ENCODE data around the gene ACKR3.

The ACKR3 gene

GRCh38 chr2:236588932-236589592 is 19.4 kb downstream of the ACKR3 start:
- no peak for DNase-seq

DNA sequence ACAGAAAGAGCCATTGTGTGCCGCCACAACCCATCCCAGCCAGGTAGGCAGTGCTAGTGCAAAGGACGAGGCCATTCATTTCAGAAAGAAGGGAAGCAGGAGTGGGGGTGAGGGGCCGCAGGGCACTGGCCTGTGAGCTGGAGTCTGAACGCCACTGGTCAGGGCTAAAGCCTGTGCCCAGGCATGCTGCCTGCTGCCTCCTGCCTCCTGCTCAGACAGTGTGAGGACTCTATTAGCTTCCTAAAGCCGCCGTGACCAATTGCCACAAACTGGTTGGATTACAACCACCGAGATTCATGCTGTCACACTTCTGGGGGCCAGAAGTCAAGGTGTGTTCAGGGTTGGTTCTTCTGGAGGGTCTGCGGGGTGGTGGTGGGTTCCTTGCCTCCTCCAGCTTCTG is 21.2 kb downstream of the ACKR3 start:
- DNase-seq, result no peak

GRCh38 chr2:236592821-236593220 is 23.2 kb downstream of the ACKR3 start:
- DNase-seq, result no peak

DNA sequence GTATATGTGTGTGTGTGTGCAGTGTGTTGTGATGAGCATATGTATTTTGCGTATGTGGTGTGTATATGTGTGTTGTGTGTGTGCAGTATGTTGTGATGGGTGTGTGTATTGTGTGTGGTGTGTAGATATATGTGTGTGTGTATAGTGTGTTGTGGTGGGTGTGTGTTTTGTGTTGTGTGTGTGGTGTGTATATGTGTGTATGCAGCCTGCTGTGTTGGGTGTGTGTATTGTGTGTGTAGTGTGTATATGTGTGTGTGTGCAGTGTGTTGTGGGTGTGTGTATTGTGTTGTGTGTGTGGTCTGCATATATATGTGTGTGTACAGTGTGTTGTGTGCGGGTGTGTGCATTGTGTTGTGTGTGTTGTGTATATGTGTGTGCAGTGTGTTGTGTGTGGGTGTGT is 23.9 kb downstream of the ACKR3 start:
- no peak for DNase-seq

DNA sequence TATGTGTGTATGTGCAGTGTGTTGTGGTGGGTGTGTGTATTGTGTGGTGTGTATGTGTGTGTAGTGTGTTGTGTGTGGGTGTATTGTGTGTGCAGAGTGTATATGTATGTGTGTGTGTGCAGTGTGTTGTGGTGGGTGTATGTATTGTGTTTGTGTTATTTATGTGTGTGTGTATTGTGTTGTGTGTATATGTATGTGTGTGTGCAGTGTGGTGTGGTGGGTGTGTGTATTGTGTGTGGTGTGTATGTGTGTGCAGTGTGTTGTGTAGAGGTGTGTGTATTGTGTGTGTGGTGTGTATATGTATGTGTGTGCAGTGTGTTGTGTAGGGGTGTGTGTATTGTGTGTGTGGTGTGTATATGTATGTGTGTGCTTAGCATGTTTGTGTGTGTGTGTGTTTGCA is 24.3 kb downstream of the ACKR3 start:
- no peak for DNase-seq

DNA sequence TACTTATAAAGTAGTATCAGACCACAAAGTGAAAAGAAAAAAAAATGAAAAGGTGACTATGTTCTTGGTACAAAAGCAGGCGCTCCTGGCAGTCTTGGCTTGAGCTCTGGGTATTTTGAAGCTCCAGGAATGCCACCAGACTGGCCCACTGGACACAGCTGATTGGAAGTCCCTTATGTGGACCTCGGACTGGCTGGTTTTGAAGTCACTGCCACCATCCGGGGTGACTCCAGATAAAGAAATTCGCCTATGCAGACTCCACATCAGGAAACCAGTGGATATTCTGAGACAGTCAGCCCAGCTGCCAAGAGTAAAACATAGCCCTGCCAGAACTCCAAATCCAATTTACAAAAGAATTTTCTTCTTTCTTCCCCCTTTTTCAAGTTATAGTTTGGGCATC is 28.0 kb downstream of the ACKR3 start:
- DNase-seq, result no peak

DNA sequence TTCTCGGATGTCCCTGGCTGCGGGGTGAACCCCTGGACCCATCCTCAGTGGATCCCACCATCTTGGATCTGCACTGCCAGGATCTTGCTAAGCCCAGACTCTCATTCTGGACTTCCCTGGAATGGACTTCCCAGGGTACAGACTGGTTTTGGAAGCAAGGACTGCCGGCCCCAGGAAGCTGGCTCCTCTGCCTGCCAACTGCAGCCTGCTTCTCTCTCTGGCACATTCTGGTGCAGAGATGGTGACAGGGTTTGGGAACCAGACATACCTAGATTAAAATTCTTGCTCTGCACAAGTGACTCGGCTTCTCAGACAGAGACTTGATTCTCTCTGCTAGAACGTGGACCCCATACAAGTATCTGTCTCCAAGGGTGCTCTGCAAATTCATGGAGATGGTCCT is 29.4 kb downstream of the ACKR3 start:
- no peak for DNase-seq

DNA sequence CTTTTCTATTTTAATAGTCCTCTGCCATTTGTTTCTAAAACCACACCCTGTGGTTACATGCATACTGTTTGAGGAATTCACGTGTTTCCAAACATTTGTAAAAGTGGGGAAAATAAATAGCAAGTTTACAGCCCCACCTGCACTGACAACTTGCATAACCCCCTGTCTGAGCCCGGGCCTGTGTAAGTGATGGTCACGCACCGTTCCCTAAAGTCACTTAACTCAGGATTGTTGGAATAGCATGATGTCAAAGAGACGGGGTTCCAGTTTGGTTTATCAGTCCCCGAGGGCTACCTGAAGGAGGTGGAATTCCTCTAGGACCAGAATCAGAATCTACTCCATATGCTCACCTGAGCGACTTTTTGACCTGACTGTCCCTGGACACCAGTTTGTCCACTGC is 30.5 kb downstream of the ACKR3 start:
- DNase-seq, result no peak

DNA sequence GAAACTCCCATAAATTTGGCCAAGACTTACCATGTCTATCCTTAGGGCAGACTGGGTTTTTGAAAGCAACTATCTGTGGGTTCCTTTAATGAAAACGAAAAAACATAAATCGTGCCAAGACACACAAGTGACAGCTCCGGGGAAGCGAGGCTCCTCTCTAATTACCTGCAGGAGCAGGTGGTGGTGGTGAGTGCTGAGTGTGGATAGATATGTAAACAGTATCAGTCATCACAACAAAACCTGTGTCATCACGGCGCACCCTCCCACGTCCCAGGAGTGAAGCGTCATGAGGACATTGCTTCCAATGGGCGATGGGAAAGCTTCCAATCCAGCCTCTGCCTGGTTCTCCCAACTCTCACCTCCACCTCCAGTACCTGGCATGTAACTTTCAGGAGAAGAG is 31.3 kb downstream of the ACKR3 start:
- no peak for DNase-seq

GRCh38 chr2:236601316-236602202 is 31.9 kb downstream of the ACKR3 start:
- DNase-seq, result no peak

GRCh38 chr2:236602678-236603077 is 33.1 kb downstream of the ACKR3 start:
- no peak for DNase-seq

DNA sequence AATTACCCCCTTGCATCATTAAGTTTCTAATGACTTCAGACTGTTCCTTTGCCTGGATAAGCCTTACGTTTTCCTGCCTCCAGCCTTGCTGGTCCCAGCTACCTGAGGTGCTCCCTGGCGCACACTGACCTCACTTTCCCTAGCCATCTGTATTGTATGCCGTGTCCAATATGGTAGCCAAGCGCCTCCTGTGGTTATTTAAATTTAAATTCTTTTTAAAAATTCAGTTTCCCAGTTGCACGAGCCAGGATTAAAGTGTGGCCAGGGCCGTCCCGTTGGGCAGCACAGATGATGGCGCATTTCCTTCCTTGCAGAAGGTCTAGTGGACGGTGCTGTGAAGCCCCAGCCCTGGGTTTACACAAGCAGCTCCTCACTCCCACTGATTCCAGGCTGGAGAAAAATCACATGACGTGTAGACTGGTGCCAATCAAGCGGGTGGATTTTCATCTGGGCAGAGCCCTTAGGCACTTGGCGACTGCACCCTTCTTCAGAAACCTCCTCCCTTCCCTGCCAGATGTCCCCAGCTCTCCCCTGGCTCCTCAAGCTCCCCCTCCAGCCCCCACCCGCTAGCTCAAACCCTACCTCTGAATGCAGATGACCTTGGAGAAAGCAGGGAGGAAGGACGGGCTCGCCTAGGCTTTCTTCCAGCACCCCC is 33.9 kb downstream of the ACKR3 start:
- DNase-seq, result no peak

DNA sequence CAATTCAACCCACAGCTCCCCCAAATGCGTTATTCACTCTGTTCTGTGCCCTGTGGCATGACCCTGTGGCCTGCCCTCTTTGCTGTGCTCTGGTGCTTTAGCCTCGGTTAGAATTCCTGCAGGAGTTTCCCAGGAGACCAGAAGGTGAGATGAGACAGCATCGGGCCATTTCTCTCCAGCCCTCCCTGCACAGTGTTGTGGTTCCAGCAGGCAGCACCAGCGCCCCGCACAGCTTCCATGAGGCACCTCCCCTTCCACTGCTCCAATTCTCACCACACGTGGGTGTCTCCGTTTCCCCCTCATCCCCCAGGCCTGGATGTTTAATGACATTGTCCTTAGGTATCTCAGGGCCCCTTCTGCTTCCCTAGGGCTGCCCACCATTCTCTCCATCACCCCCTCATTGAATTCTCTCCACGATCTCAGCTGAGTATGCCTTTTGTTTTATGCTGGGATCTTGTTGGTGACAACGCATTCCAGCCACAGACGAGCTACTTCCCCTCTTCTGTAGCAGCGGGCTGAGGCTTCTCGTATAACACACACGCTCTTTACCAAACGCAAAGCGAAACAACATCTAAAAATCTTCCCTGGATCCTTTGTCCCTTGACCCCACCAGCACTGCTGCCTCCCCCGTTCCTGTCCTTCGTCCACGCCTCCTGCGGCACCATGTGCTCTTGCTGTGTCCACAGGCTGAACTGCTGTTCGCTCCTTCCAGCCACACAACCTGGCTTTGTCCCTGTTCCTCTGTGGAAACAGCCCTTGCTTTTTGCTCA is 35.1 kb downstream of the ACKR3 start:
- no peak for DNase-seq

DNA sequence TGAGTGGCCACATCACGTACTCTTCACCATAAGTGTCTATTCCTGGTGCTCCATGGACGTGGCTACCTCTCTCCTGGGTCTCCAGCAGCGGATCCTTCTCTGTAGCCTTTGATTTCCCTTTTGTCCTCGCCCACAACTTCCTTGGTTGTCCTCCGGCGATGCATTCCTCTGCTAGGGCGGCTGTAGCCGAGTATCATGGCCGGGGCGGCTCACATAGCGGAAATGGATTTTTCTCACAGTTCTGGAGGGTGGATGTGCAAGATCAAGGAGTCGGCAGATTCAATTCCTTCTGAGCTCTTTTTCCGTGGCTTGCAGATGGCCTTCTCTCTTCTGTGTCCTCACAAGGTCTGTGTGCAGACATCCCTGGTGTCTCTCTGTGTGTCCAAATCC is 35.7 kb downstream of the ACKR3 start:
- no peak for DNase-seq

DNA sequence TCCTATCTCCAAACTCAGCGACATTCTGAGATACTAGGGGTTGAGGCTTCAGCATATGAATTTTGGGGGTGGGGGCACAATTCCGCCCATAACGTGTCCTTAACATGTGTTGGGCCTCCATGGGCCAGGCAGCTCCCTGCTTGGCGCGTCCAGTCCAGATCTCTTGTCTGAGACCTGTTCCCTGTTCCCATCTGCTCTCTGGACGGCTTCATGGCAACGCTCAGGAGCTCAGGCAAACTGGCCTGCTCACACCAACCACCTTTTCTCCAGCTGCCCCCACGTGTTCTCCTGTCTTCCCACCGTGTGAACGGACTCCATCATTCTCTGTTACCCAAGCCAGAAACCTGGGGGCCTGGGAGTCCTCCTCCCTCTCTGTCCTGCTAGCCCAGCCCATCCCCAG is 36.4 kb downstream of the ACKR3 start:
- DNase-seq, result no peak

DNA sequence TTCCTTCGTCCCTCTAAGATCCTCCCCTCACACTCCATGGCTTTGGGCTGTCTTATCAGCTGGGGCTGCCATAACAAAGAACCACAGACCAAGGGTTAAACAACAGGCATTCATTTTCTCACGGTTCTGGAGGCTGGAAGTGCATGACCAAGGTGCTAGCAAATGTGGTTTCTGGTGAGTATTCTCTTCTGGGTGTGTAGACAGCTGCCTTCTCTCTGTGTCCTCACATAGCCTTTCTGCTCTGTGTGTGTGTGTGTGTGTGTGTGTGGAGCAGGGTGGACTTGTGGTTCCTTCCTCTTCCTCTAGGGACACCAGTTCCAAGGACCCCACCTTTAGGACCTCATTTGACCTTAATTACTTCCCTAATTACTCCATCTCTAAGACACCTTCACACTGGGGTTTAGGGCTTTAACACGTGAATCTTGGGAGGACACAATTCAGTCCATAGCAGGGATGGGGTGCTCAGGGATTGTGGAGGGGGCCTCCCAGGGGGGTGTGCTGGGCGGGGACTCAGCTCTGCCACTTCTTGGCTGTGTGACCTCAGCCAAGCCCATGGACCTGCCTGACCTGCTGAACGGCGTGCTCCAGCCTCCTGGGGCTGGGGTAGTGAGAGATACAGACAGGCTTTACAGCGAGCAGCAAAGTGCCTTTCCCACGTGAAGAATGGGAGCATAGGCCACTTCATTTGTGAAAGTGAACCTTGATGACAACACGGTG is 38.0 kb downstream of the ACKR3 start:
- DNase-seq, result no peak

GRCh38 chr2:236608188-236608525 is 38.5 kb downstream of the ACKR3 start:
- no peak for DNase-seq

DNA sequence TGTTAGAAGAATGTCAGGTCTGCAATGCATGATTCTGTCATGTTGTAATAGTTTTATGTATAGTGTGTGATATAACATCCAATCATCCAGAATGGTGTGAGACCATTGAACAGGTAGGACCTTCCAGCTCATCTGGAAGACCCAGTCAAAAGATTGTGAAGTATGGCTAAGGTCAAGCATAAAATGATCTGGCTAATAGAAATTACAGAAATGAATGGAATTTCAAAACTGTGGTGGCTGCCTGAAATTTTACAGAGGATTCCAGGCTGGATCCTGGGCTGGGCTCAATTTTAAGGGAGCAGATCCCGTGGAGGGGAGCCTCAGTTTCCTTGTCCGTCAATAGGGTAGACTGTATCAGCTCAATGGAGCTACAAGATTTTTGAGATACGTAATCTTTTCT is 39.1 kb downstream of the ACKR3 start:
- no peak for DNase-seq

DNA sequence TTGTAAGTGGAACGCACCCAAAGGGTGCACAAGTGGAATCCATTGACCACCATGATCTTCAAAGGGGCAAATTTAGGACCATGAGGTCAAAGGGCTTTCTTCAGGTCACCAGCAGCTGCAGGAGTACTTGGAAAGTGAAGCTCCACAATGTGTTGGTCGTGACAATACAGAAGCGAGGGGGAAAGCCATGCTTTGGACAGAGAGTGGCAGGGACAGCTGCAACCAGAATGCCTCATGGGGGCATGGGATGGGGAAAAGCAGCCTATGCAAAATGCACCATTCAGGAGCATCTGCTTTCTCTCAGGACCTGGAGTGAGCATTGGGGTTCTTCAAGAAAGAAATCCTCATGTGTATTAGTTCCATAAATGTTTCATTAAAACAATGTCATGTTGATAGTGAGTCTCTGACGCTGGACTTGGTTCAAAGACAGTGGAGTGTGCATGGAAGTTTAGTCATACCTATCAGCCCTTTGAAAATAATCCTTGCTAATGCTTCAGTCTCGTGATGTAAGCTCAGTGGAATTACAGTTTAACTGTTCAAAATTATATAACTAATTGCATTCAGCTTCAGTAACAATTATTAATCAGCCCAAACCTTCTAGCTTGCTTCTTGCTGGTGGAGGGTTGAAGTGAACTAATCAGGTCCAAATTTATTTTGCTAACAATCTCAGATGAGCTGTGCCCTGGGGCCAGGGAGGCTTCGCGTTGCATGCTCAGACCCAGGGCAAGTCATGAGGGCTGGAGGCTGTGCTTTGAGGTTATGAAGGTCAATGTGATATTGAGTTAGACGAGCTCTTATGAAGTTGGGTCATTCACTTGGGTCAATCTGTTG is 41.6 kb downstream of the ACKR3 start:
- no peak for DNase-seq

DNA sequence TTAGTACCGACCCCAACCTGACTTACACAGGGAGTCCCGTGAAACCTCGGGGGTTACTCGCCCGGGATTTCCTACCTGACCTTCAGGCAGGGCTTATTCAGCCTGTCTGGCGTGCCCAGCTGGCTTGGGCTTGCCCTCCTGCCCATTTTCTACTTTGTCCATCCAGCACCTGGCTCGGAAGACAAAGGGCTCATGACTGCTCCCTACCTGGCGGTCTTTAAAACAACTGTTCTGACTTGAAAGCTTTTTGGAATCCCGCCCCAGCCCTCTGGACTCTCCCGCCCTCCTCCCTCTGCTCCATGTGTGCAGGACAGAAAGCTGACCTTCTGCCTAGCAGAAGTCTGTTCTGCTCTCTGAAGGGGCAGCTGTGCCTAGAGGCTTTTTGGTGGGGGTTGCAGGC is 43.1 kb downstream of the ACKR3 start:
- DNase-seq, result no peak

GRCh38 chr2:236613612-236614011 is 44.0 kb downstream of the ACKR3 start:
- DNase-seq, result no peak

GRCh38 chr2:236614551-236614950 is 44.9 kb downstream of the ACKR3 start:
- no peak for DNase-seq

All from activated CD8-positive, alpha-beta memory T cell treated with anti-CD3 and anti-CD28 coated beads, Interleukin-2, amount 50 U/mL, for 48 hours (primary cell).